VCaP (cell line): ENCODE data around the gene CT47A1.
"Not testable (repeated sequence)": the region's sequence is repeated elsewhere in the genome, so short reads cannot be mapped to it uniquely, and the experiment has no call there.

Source experiments
- H3K27ac ChIP-seq: fragments of 450-650 bp; 2 replicates; pipeline ENCODE4 v1.5.1; 2017
- TF ChIP-seq, protein P1 (sequence below): fragments of 450-650 bp; conservative IDR thresholded peaks from 2 replicates; pipeline ENCODE4 v1.5.1; 2017; ENCODE audit warnings: mild to moderate bottlenecking, moderate library complexity

CT47A1 gene

DNA sequence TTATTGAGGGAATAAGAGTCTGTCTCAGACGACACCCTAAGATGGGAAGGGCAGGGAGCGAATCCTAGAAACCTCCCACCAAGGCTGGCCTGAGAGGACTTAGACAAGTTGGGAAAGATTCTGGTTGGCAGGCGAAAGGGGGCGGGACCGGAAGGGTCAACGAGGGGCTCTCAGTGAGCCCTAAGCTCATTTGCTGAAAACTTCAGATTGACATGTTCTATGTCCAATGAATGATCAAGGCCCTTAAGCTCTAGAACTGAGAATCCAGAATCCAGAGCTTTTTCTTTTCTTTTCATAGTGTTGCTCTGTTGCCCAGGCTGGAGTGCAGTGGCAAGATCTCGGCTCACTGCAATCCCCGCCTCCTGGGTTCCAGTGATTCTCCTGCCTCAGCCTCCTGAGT, at the start of gene CT47A1:
Gene CT47A1, minus strand, starts transcription at position 101 of the 400 bp plus-strand sequence. CDS start 231 bp downstream, outside the sequence.
- H3K27ac ChIP-seq: not testable (repeated sequence)

DNA sequence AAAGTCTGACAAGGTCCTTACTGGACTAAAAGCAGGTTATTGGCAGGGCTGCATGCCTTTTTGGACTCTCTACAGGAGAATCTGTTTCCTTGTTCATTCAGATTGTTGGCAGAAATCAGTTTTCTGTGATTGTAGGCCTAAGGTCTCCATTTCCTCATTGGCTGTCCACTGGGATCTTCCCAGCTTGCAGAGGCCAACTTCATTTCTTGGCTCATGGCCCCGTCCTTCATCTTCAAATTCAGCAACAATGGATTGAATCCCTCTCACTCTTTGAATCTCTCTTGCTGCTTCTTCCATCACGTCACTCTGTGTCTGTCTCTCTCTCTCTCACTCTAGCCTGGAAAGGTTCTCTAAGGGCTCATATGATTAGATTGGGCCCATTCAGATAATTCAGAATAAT, 47.0 kb upstream of the CT47A1 start:
- TF ChIP-seq, protein P1, sequence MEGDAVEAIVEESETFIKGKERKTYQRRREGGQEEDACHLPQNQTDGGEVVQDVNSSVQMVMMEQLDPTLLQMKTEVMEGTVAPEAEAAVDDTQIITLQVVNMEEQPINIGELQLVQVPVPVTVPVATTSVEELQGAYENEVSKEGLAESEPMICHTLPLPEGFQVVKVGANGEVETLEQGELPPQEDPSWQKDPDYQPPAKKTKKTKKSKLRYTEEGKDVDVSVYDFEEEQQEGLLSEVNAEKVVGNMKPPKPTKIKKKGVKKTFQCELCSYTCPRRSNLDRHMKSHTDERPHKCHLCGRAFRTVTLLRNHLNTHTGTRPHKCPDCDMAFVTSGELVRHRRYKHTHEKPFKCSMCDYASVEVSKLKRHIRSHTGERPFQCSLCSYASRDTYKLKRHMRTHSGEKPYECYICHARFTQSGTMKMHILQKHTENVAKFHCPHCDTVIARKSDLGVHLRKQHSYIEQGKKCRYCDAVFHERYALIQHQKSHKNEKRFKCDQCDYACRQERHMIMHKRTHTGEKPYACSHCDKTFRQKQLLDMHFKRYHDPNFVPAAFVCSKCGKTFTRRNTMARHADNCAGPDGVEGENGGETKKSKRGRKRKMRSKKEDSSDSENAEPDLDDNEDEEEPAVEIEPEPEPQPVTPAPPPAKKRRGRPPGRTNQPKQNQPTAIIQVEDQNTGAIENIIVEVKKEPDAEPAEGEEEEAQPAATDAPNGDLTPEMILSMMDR: no peak
- no peak overlapping the region for H3K27ac ChIP-seq

DNA sequence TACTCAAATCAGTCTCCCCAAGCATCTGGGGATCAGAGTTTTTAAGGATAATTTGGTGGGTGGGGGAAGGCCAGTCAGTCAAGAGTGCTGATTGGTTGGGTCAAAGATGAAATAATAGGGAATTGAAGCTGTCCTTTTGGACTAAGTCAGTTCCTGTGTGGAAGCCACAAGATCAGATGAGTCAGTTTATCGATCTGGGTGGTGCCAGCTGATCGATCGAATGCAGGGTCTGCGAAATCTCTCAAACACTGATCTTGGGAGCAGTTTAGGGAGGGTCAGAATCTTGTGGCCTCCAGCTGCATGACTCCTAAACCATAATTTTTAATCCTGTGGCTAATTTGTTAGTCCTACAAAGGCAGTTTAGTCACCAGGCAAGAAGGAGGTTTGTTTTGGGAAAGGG, 44.5 kb upstream of the CT47A1 start:
- TF ChIP-seq, protein P1: no peak

DNA sequence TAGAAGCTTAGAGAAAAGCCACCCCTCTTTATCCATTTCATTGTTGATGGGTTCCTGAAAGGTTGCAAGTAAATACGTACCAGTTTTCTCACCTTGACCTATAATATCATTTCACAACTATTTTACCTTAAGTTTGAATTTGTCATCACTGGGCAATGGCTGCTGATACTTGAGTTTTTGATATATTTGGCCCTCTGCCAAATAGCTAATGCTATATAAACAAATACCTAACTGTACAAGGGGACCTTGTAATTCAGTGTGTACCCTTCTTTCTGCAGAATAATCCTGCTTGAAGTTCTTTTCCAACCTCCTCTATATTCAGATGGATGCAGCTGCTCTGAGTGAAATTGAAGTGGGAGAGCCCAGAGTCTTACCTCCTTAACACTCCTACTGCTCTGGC, 42.9 kb upstream of the CT47A1 start:
- TF ChIP-seq, protein P1: no peak
- H3K27ac ChIP-seq: no peak overlapping the region

More for the DNA sequence above, 44.5 kb upstream of the CT47A1 start:
- no peak overlapping the region for H3K27ac ChIP-seq

DNA sequence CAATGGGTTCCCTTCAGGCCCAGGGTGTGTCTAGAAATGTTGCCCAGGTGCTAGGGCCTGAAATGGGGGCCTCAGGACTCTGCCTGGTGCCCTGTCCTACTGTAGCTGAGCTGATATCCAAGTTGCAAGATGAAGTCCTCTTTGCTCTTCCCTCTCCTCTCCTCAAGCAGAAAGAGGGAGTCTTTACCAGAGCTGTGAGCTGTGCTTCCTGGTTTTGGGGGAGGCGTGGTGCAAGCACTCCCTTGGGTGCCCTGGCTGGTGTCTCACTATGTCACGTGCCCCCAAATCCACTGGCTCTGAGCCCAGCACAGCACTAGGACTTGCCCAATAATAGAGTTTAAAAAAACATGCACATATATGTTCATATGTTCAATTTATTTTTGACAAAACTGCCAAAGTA, 29.3 kb upstream of the CT47A1 start:
- TF ChIP-seq, protein P1: no peak

DNA sequence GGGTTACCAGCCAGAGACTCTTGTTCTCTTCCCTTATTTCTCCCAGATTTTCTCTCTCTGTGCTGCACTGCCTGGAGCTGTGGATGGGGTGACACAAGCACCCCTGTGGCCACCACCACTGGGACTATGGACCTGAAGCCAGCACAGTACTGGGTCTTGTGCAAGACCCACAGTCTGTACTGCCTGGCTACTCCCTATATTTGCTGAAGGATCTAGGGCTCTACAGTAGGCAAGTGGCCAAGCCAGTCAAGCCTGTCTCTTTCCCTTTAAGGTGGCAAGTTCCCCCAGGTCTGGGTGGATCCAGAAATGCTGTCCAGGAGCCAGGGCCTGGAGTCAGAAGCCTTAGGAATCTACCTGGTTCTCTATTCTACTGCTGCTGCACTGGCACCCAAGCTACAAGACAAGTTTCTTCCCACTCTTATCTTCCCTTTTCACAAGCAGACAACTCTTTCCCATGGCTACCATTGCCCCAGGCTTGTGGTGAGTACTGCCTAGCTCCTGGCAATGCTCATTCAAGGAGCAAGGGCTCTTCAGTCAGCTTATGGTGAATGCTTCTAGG, 28.4 kb upstream of the CT47A1 start:
- TF ChIP-seq, protein P1: no peak
- H3K27ac ChIP-seq: no peak overlapping the region

More for the DNA sequence above, 29.3 kb upstream of the CT47A1 start:
- H3K27ac ChIP-seq: no peak overlapping the region

DNA sequence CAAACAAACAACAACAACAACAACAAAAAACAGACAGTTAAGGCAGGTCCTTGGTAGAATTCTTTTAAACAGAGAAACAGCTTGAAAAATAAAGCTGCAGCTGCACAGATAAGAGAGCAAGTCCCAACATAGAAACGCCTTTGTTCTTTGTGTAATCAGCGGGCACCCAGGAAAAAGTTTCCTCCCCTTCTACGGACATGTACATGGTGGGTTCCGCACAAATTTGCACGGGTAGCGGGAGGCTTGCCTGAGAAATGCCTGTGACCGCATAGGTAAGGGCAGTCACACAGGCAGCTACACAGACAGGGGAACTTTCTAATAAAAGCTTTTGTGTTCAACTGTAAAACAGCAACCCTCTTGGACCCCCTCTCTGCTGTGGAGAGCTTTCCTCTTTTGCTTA, 25.7 kb upstream of the CT47A1 start:
- H3K27ac ChIP-seq: no peak overlapping the region
- TF ChIP-seq, protein P1: no peak

DNA sequence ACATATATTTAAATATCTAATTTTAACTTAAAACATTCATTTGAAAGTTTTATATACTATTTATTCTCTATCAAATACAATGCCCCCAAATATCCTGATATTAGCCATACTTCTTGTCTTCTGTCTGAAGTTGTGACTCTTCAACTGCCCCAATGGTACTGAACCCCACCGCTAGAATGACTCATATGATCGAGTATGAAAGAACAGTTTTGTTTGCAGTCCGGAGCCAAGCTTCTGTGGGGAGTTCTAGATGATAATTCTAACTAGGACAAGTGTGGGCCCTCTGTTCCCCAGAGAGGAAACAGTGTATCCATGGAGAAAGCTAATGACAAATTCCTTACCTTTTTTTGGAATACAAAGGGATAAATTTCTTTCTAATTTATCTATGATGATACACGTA, 24.7 kb upstream of the CT47A1 start:
- no peak overlapping the region for H3K27ac ChIP-seq
- TF ChIP-seq, protein P1: no peak
